GM21528 (cell line): Measurements from ENCODE around the gene NHLRC2.
A peak's percentile ranks its signal among the peaks of the same experiment; 100 is the strongest.
"Not testable (repeated sequence)": the region's sequence is repeated elsewhere in the genome, so short reads cannot be mapped to it uniquely, and the experiment has no call there.

Source experiments
- ATAC-seq: cut with Tn5 transposase; IDR thresholded peaks from one replicate; pipeline ENCODE4 v1.9.1; 2021; ENCODE audit warnings: mild to moderate bottlenecking, moderate library complexity; ENCODE audit not compliant: unreplicated experiment, low FRiP score

Gene NHLRC2

GRCh38 chr10:113932854-113933253 lies 78.4 kb downstream of the NHLRC2 start:
- ATAC-seq, result no peak

GRCh38 chr10:113933894-113934532 lies 79.6 kb downstream of the NHLRC2 start:
- ATAC-seq, result no peak

GRCh38 chr10:113937258-113937657 lies 82.8 kb downstream of the NHLRC2 start:
- ATAC-seq, result no peak

GRCh38 chr10:113937756-113938155 lies 83.3 kb downstream of the NHLRC2 start:
- no peak for ATAC-seq

- no peak for ATAC-seq
These were observed 84.9 kb downstream of the NHLRC2 start for GRCh38 chr10:113939212-113939860.

- ATAC-seq, result no peak
These were observed 86.7 kb downstream of the NHLRC2 start for GRCh38 chr10:113941140-113941539.

GRCh38 chr10:113943196-113943595 lies 88.7 kb downstream of the NHLRC2 start:
- not testable (repeated sequence) for ATAC-seq

GRCh38 chr10:113945075-113945686 lies 90.7 kb downstream of the NHLRC2 start:
- no peak for ATAC-seq

- no peak for ATAC-seq
These were observed 91.2 kb downstream of the NHLRC2 start for GRCh38 chr10:113945687-113946085.

- no peak for ATAC-seq
These were observed 93.0 kb downstream of the NHLRC2 start for GRCh38 chr10:113947184-113948041.

- no peak for ATAC-seq
These were observed 93.6 kb downstream of the NHLRC2 start for GRCh38 chr10:113948048-113948447.

- no peak for ATAC-seq
These were observed 95.8 kb downstream of the NHLRC2 start for GRCh38 chr10:113950268-113950667.

GRCh38 chr10:113953505-113954272 lies 99.2 kb downstream of the NHLRC2 start:
- no peak for ATAC-seq

GRCh38 chr10:113954409-113954808 lies 99.9 kb downstream of the NHLRC2 start:
- ATAC-seq, result no peak

- ATAC-seq, result no peak
These were observed 102.6 kb downstream of the NHLRC2 start for GRCh38 chr10:113957013-113957412.

GRCh38 chr10:113958631-113959382 lies 104.3 kb downstream of the NHLRC2 start:
- ATAC-seq, result no peak

- ATAC-seq, result no peak
These were observed 104.9 kb downstream of the NHLRC2 start for GRCh38 chr10:113959383-113959760.

GRCh38 chr10:113960617-113961181 lies 106.2 kb downstream of the NHLRC2 start:
- peak; percentile 38 for ATAC-seq
